Common myeloid progenitor, CD34-positive (primary cell): ENCODE data around the gene ATRX.
"Not testable (repeated sequence)": the region's sequence is repeated elsewhere in the genome, so short reads cannot be mapped to it uniquely, and the experiment has no call there.

Source experiments
- CTCF ChIA-PET: fragments of 350-600 bp; sonication (Branson Sonifier 250); formaldehyde crosslinking; loops from one replicate; lab custom pipeline; 2021; ENCODE audit warnings: antibody characterized with exemption; lab: Charles Lee
- POLR2A ChIA-PET: fragments of 350-600 bp; sonication (Branson Sonifier 250); formaldehyde crosslinking; loops from one replicate; lab custom pipeline; 2021; ENCODE audit warnings: antibody characterized with exemption; lab: Charles Lee
- DNase-seq, 3 donors: peaks; one replicate each; pipeline versions ENCODE4 v3.0.0 to v3.0.0-alpha.2; 2013
- H3K27ac ChIP-seq, 2 experiments: 1 replicate in 1 of 2; 2 replicates in 1 of 2; pipeline ENCODE4 v1.7.0; 2013; ENCODE audit warnings: inconsistent platforms in 2 of 2, low read length in 2 of 2, mild to moderate bottlenecking in 2 of 2, low read depth in 1 of 2, moderate library complexity in 1 of 2; ENCODE audit not compliant: severe bottlenecking in 2 of 2, insufficient read depth in 1 of 2, poor library complexity in 1 of 2
- H3K27me3 ChIP-seq, 5 experiments: replicated peaks in 2 of 5; 1 replicate in 3 of 5; 2 replicates in 2 of 5; pipeline versions ENCODE4 v1.6.1 to v1.7.0; 2013; ENCODE audit warnings: low read length in 4 of 5, mild to moderate bottlenecking in 2 of 5, moderate library complexity in 2 of 5, inconsistent platforms in 1 of 5; ENCODE audit not compliant: insufficient read depth in 5 of 5, control insufficient read depth in 4 of 5
- H3K36me3 ChIP-seq, 4 experiments: 1 replicate in 2 of 4; 2 replicates in 2 of 4; pipeline versions ENCODE4 v1.6.1 to v1.7.0; 2013; ENCODE audit warnings: low read length in 3 of 4, control low read depth in 1 of 4, mild to moderate bottlenecking in 1 of 4; ENCODE audit not compliant: control insufficient read depth in 4 of 4, insufficient read depth in 4 of 4
- H3K4me1 ChIP-seq, 4 experiments: 1 replicate in 3 of 4; 2 replicates in 1 of 4; pipeline versions ENCODE4 v1.6.1 to v1.7.1; 2013; ENCODE audit warnings: low read length in 3 of 4, mild to moderate bottlenecking in 3 of 4, control low read depth in 1 of 4, inconsistent platforms in 1 of 4, moderate library complexity in 1 of 4; ENCODE audit not compliant: control insufficient read depth in 4 of 4, insufficient read depth in 4 of 4; ENCODE audit errors: control extremely low read depth in 1 of 4
- H3K4me3 ChIP-seq, 7 experiments: 1 replicate in 4 of 7; 2 replicates in 3 of 7; pipeline versions ENCODE4 v1.5.1 to v1.7.0; 2013; ENCODE audit warnings: mild to moderate bottlenecking in 7 of 7, low read length in 6 of 7, moderate library complexity in 6 of 7, inconsistent platforms in 2 of 7, low read depth in 2 of 7, control low read depth in 1 of 7; ENCODE audit not compliant: insufficient read depth in 4 of 7, control insufficient read depth in 1 of 7; ENCODE audit errors: extremely low read depth in 1 of 7
- H3K9me3 ChIP-seq, 5 experiments: 1 replicate in 4 of 5; 2 replicates in 1 of 5; pipeline versions ENCODE4 v1.6.1 to v1.7.1; 2013; ENCODE audit warnings: low read length in 4 of 5, mild to moderate bottlenecking in 2 of 5, inconsistent platforms in 1 of 5, low read depth in 1 of 5, moderate library complexity in 1 of 5; ENCODE audit not compliant: control insufficient read depth in 4 of 5, insufficient read depth in 2 of 5; ENCODE audit errors: control extremely low read depth in 1 of 5
- WGBS: methylation state at CpG from one replicate; pipeline ENCODE4 v1.1.5; 2013; ENCODE audit not compliant: insufficient coverage; 5-methylcytosine and 5-hydroxymethylcytosine counted together

The ATRX gene

GRCh38 chrX:77548751-77549150 is 237.3 kb downstream of the ATRX start:
- POLR2A ChIA-PET, result no interaction called here
- Histone ChIP-seq H3K4me3 (no peak overlapping the region), H3K27ac (no peak overlapping the region), H3K4me1 (no peaks in the 10 kb centered on the region), H3K9me3 (no peaks in the 10 kb centered on the region), H3K27me3 (no peaks in the 10 kb centered on the region), H3K36me3 (peaks cover 0 to 5% (median 0%) of the 10 kb centered on the region in 4 experiments)
- DNase-seq, result peak in 2 of 3 donors; percentile 13 to 24
- CTCF ChIA-PET, result no interaction called here
- no CpG with 5 or more reads among the region's 2 CpGs for WGBS

- H3K9me3 ChIP-seq, H3K27me3 ChIP-seq, H3K4me1 ChIP-seq, H3K36me3 ChIP-seq, H3K27ac ChIP-seq, CTCF ChIA-PET, POLR2A ChIA-PET, H3K4me3 ChIP-seq: not testable (repeated sequence)
- 100% methylated on average over 1 of the region's 2 CpGs for WGBS
- peak in 1 of 3 donors; percentile 7 for DNase-seq
Observed at GRCh38 chrX:77539778-77540177, 246.2 kb downstream of the ATRX start.

GRCh38 chrX:77531261-77531660 is 254.8 kb downstream of the ATRX start:
- H3K9me3 ChIP-seq, POLR2A ChIA-PET, H3K36me3 ChIP-seq, H3K27ac ChIP-seq, H3K27me3 ChIP-seq, H3K4me1 ChIP-seq, H3K4me3 ChIP-seq, CTCF ChIA-PET: not testable (repeated sequence)
- peak; percentile 0 to 57 (median 51) for DNase-seq
- WGBS, result 71% methylated on average over 1 of the region's 2 CpGs

GRCh38 chrX:77528034-77528433 is 258.0 kb downstream of the ATRX start:
- Histone ChIP-seq H3K9me3 (peaks cover 0 to 3% (median 0%) of the 10 kb centered on the region in 5 experiments), H3K4me1 (no peaks in the 10 kb centered on the region), H3K27me3 (no peaks in the 10 kb centered on the region), H3K36me3 (peaks cover 0 to 7% (median 0%) of the 10 kb centered on the region in 4 experiments), H3K27ac (no peak overlapping the region), H3K4me3 (no peak overlapping the region)
- no peak for DNase-seq
- ChIA-PET CTCF (no interaction called here), POLR2A (no interaction called here)
- 89% methylated on average over 6 of the region's 7 CpGs for WGBS

GRCh38 chrX:77527233-77528001 is 258.6 kb downstream of the ATRX start:
- no peaks in the 10 kb centered on the region for H3K27me3 ChIP-seq
- DNase-seq, result peak in 1 of 3 donors; percentile 10
- ChIA-PET POLR2A (no interaction called here), CTCF (no interaction called here)
- no peak overlapping the region for H3K4me3 ChIP-seq
- WGBS, result 82% methylated on average over 15 of the region's 18 CpGs
- no peak overlapping the region for H3K27ac ChIP-seq
- H3K9me3 ChIP-seq, result peaks cover 0 to 3% (median 0%) of the 10 kb centered on the region in 5 experiments
- peaks cover 0 to 7% (median under 1%) of the 10 kb centered on the region in 4 experiments for H3K36me3 ChIP-seq
- no peaks in the 10 kb centered on the region for H3K4me1 ChIP-seq

GRCh38 chrX:77519765-77520164 is 266.3 kb downstream of the ATRX start:
- Histone ChIP-seq H3K4me1 (no peaks in the 10 kb centered on the region), H3K9me3 (peaks cover 0 to 3% (median 0%) of the 10 kb centered on the region in 5 experiments), H3K27me3 (no peaks in the 10 kb centered on the region), H3K27ac (no peak overlapping the region), H3K4me3 (no peak overlapping the region), H3K36me3 (peaks cover 0 to 56% (median 13%) of the 10 kb centered on the region in 4 experiments)
- POLR2A ChIA-PET, result no interaction called here
- DNase-seq, result no peak
- CTCF ChIA-PET, result no interaction called here
- WGBS, result no CpG with 5 or more reads among the region's 1 CpG

- H3K4me3 ChIP-seq, result no peak overlapping the region
- DNase-seq, result no peak
- H3K36me3 ChIP-seq, result peaks cover 0 to 48% (median 10%) of the 10 kb centered on the region in 4 experiments
- CTCF ChIA-PET, result no interaction called here
- POLR2A ChIA-PET, result no interaction called here
- H3K27ac ChIP-seq, result no peak overlapping the region
- WGBS, result 60% methylated on average over 1 of the region's 1 CpG
- H3K27me3 ChIP-seq, result no peaks in the 10 kb centered on the region
- peaks cover 0 to 3% (median 2%) of the 10 kb centered on the region in 5 experiments for H3K9me3 ChIP-seq
- H3K4me1 ChIP-seq, result no peaks in the 10 kb centered on the region
Observed at GRCh38 chrX:77514177-77514576, 271.8 kb downstream of the ATRX start.
